Kidney capillary endothelial cell (primary cell): ENCODE results near the gene ZBED1.
"Not testable (repeated sequence)": the region's sequence is repeated elsewhere in the genome, so short reads cannot be mapped to it uniquely, and the experiment has no call there.

ENCODE experiments used
- DNase-seq: peaks from one replicate; pipeline ENCODE4 v3.0.0-alpha.2; 2018; ENCODE audit warnings: low spot score

Gene ZBED1

DNA sequence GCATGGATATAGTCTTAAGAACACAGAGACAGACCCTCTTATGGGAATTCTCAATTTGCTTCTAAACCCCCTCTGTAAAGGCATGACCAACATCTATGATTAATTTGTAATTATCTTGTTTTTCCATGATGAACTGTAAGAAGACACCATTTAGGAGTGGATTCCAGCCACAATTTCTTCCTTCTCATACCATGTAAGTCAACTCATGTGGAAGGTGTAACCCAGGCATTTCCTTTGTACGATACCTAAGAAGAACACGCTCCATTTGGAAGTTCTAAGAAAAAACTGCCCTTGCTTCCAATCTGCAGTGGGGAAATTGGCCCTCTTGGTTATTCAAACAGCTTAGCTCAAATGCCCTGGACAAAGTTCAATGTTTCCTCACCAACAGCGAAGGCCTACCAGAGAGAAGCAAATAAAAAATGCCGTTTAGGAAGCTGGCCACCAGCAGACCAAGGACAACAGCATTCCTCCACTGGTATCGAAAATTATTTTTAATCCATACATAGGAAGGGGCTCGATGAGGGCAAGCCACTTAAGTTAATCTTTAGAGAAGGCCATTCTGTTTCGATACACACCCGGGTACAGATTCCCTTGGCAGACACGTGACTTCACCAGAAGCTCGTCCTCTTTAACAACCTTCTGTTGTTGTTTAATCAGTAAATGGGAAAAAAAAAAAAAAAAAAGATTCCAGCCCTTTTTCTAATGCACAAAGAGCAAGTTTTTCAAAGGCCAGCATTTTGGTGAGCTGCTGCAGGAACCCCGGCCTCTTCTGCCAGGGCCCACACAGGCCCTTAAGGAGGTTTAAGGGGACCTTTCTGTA lies 2.6 kb downstream of the ZBED1 start:
- DNase-seq, result no peak

DNA sequence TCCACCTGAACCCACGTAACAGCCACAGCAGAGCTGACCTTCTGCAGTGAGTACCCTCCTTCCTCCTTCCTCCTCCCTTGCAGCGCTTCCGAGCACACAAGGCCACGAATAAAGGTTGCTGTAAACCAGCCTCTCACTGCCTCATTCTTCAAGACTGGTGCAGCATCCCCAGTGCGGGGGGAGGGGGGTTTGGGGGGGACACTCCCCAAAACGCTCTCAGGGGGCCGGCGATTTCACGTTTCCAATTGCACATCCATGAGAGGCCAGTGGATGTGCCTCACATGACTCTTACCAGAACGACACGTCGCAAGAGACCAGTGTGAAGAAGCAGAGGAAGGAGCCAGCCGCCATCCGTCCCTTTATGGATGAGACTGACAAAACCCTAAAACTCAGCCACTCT lies 5.2 kb downstream of the ZBED1 start:
- no peak for DNase-seq

DNA sequence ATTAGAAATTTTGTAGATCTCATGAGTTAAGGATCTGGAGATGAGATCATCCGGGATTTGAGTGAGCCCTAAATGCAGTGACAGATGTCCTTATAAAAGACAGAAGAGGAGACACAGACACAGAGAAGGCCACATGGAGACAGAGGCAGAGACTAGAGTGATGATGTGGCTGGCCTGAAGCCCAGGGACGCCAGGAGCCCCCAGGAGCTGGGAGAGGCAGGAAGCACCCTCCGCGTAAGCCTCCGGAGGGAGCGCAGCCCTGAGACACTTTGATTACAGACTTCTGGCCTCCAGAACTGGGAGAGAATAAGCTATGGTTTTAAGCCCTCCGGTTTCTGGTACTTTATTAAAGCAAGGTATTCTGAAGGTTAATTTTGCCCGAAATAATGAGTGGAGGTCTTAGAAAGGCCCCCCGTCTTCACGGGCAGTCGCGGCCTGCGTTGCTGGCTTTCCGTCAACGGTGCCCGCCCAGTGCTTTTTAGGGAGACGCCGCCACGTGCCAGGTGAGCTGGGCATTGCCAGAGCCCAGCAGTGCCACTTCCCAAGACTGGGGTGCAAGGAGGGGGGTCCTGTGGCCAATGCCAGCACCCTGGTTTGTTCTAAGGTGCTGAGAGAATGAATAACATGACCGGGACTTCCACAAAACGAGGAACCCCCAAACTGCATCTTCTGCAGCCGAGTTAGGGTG lies 8.1 kb downstream of the ZBED1 start:
- DNase-seq, result no peak

DNA sequence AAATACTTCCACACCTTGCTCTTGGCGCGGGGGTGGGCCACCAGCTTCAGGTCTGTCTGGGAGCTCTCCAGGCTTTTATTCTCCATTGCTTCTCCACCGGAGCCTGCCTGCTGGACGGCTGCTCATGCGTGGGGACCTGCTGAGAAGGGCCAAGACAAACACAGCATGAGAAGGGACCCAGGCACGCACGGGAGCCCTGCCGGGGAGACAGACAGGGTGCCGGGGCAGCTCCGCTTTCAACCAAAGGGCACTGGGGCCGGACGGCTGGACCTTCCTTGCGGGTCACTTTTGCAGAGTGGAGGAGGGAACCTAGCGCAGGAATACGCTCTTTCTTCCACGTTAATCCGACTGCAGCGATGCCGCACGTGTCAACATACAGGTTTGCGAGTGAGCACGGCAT lies 10.1 kb downstream of the ZBED1 start:
- no peak for DNase-seq

DNA sequence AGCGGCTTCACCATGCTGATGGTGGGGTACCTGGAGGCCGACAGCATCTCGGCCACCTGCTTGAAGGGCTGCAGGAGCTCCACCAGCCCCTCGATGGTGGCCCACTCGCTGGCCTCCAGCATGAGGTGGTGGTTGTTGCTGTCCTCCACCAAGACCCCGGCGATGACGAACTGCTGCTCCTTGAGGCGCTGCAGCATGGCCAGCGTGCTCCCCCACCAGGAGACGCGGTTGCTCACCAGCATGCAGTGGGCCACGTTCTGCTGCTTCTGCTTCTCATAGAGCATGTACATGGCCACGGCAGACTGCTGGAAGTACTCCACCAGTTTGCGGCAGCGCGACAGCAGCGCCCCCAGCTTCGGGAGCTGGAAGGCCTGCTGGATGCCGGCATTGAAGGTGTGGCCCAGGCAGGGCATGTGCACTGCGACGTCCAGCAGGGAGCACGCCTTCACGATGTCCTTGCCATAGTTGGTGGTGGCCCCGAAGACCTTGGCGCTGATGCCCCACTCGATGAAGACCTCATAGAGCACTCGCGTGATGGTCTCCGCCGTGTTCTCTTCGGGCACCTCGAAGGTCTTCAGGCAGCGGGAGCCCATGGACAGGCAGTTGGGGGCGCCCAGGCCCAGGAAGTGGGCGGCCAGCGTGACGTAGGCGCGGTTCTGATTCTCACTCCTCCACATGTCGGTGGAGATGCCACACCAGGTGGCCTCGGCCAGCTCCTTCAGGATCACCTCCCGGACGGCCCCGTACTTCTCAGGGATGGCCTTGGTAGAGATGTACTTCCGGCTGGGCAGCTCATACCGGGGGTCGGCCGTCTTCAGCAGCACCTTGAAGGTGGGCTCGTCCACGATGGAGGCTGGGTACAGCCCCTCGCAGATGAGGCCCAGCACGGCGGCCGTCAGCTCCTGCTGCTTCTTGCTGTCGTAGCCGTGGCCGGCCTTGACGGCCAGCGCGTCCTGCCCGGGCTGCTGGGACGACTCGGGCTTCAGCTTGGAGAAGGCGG lies 11.0 kb downstream of the ZBED1 start:
- no peak for DNase-seq

DNA sequence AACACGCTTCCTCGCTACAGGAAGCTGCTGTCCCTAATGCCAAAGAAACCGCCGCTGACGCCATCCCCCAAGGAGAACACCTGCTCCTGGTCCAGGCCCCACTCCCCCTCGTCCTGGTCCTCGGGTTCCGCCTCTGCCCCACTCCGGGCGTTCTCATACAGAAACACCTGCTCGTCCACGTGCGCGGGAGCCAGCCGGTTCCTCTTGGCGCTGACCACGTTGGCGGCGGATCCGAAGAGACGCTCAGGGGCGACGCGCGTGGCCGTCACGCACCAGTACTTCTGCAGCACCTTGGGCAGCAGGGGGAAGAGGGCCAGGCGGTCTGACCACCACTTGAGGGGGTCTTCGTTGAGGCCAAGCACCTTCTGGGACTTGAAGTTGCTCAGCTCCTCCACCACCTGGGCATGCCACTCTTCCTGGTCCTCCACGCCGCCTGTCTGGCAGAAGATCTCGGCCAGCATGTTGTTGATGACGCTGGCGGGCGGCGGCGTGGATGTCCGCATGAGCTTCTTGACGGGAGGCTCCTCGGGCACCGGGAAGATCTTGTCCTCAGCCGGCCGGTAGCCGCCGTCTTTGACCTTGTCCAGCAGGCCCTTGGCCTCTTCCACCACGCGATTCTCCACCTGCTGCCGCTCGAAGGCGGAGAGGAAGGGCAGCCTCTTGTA lies 12.0 kb downstream of the ZBED1 start:
- no peak for DNase-seq

DNA sequence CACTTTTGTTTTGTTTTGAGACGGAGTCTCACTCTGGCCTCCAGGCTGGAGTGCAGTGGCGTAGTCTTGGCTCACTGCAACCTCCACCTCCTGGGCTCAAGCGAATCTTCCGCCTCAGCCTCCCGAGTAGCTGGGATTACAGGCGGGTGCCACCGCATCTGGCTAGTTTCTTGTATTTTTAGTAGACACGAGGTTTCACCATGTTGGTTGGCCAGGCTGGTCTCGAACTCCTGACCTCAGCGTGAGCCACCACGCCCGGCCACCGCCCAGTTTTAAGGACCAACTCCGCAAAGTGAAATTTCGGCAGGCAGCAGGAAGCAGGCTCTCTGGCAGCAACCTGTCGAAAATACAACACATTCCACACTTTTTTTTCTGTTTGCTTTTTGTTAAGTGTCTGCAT lies 13.4 kb downstream of the ZBED1 start:
- no peak for DNase-seq

DNA sequence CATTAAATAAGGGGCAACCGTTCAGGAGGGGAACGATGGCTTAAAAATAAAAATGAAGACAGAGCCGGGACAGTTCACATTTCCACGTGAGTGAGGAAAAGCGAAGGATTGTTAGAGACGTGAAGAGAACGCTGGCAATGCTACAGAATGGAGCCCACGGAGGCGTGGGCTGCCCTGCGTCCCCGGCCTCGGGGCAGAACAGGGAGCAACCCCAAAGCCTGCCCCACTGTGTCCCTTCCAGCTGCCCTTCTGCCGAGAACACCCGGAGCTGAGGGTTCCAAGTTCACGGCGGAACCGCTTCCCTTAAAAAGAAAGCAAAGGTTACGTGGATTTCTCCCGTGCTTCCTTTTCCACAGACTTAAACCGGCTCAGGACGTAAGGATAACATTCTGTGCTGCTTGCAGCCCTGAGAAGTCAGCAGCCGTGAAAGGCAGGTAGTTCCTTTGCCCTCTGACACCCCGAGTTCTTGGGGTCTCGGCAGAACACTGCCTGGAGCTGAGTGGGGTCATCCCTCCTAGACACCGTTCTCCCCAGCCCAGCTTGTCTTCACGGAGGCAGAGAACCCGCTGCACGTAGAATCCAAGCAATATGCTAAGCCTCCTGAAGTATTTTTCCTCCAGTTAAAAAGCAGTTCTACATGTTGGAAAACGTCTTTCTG lies 14.2 kb downstream of the ZBED1 start:
- no peak for DNase-seq

DNA sequence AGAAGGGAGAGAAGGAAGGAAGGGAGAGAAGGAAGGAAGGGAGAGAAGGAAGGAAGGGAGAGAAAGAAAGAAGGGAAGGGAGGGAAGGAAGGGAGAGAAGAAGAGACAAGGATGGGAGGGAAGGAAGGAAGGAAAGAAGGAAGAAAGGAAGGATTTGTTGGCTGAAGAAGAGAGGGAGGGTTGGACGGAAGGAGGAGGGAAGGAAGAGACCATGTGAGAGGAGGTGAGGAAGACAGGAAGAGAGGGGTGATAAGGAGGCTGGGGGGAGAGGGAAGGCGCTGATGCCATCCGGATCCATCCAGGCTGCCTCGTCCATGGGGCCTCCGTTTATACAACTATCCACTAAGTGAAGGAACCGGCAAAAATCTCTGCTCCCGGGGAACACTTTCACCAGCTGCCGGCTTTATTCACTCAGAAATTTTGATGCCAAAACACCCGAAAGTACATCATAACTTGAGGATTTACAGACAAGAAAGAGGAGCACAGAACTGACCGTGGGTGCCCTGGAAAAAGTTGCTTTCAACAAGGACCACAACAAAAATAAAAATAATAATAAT lies 14.9 kb downstream of the ZBED1 start:
- DNase-seq, result no peak

DNA sequence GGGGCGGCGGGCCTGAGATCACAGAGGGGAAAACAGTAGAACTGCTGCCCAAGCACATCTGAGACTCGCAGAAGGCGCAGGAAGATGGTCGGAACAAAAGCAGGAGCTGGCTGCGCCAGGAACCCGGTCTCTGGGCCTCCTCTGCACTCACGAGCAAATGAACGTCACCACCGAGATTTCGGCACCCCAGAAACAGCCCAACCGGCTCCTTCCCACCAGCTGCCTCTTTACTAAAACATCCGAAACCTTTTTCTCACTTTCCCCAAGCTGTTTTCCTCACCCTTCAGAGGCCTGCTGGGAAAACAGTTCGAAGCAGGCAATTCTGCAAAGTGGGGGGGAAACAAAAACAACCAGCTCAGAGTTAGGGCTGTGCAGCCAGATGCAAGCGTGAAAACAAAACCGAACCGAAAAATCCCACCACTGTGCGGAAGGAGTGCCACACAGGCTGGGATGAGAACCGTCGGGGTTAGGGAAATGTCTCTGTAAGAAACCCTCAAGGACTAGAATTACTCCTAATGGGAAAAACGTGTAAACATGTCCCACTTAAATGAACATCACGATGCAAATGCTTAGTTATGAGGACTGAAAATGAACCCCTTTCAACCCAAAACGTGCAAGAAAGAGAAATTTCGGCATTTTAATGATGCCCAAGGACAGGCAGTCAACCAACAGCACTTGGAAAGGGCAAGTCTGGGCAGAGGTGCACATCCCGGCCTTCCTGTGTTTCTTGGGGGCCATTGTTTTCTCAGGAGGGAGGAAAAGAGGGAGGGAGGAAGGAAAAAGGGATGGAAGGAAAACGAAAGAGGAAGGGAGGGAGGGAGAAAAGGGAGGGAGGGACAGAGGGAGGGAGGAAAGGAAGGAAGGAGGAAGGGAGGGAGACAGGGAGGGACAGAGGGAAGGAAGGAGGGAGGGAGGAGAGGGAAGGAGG lies 15.8 kb downstream of the ZBED1 start:
- DNase-seq, result no peak

DNA sequence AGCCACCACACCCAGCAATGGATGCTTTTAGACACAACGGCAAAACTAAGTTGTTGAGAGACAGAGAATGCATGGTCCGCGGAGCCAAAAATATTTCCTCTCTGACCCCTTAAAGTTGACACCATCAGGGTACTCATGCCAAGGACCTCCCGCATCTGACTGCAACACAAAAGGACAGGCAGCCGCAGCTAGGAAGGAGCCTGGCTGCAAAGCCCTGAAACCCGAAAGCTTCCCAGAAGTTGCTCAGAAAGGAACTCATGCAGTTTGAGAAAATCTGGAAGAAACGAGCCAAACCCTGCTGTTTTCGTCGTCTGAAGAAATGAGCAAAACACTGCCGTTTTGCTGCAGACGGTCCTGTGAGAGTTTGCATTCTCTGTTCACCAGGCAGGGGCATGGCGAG lies 16.5 kb downstream of the ZBED1 start:
- DNase-seq, result no peak

DNA sequence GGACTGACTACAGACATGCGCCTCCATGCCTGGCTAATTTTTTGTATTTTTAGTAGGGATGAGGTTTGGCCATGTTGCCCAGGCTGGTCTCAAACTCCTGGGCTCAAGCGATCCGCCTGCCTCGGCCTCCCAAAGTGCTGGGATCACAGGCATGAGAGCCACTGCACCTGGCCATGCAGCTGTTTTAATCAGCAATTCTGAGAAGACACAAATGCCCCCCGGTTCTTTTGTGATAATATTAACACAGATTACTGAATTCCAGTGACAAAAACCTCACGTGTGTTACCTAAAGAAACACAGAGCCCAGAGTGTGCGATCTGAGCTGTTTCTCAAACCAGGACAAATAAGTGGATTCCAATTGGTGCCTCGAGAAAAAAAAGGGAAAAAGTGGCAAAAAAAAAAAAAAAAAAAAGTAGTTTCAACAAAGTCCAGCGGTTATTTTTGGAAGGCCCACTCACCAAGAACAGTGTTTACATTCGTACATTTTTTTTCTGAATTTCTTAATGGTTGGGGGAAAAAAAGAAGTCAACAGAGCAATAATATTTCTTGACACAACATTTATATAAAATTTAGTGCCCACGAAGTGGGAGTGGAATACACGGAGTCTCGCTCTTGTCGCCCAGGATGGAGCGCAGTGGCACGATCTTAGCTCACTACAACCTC lies 17.2 kb downstream of the ZBED1 start:
- no peak for DNase-seq

DNA sequence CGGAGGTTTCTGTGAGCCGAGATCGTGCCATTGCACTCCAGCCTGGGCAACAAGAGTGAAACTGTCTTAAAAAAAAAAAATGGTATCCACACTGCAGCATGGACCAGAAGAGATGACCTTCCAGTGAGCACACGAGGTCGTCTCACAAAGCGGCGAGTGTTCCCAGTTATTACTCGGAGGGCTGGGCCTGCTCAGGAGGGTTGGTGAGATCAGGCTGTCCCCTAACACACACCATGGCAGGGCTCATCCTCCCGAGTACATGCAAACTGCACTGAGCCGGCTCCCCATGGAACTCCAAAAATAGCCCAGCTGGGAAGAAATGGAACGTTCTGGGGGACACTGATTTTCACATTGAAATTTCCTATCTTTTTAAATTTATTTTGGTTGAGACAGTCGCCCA lies 19.2 kb downstream of the ZBED1 start:
- DNase-seq, result not testable (repeated sequence)

DNA sequence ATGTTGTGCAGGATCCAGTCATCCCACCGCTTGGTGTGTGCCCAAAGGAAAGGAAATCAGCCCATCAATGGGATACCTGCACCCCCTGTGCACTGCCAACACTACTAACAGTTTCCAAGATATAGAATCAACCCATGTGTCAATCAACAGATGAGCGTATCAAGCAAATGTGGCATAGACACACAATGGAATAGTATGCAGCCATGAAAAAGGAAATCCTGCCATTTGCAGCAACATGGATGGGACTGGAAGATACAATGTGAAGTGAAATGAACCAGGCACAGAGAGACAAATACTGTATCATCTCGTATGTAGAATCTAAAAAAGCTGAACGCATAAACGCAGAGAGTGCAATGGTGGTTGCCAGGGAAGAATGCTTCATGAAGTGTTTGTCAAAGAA lies 20.8 kb downstream of the ZBED1 start:
- not testable (repeated sequence) for DNase-seq

DNA sequence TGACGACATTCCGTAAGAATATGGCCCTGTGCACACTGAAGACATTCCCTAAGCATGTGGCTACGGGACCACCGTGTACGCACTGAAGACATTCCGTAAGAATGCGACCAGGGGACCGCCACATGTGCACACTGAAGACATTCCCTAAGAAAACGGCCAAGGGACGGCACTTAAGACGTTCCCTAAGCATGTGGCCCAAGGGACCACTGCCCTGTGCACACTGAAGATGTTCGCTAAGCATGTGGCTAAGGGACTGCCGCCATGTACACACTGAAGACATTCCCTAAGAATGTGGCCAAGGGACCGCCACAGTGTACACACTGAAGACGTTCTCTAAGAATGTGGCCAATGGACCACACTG lies 21.4 kb downstream of the ZBED1 start:
- no peak for DNase-seq

DNA sequence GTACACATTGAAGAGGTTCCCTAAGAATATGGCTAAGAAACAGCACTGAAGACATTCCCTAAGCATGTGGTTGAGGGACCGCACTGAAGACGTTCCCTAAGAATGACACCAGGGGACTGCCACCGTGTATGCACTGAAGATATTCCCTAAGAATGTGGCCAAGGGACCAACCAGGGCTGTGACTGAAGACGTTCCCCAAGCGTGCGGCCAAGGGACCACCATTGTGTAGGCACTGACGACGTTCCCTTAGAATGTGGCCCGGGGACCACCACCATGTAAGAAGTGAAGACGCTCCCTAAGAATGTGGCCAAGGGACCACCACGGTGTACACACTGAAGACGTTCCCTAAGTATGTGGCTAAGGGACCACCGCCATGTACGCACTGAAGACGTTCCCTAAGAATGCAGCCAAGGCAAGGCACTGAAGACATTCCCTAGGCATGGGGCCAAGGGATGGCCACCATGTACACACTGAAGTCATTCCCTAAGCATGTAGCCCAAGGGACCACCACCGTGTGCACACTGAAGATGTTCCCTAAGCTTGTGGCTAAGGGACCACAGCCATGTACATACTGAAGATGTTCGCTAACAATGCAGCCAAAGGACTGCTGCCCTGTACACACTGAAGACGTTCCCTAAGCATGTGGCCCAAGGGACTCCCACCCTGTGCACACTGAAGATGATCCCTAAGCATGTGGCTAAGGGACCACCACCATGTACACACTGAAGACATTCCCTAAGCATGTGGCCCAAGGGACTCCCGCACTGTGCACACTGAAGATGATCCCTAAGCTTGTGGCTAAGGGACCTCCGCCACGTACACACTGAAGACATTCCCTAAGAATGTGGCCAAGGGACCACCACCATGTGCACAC lies 22.0 kb downstream of the ZBED1 start:
- DNase-seq, result no peak

DNA sequence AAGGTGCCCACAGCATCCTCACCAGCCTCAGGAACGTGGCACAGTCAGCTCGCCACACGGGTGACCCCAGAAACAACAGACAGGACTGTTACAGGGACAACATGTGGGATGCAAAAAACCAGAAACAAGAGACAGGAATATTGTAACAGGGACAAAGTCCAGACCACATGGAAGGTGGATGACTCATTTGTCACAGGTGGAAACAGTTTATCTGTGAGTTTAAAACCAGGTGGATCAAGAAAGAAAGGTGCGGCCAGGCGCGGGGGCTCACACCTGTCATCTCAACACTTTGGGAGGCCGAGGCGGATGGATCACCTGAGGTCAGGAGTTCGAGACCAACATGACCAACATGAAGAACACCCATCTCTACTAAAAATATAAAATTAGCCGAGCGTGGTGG lies 23.5 kb downstream of the ZBED1 start:
- DNase-seq, result not testable (repeated sequence)

DNA sequence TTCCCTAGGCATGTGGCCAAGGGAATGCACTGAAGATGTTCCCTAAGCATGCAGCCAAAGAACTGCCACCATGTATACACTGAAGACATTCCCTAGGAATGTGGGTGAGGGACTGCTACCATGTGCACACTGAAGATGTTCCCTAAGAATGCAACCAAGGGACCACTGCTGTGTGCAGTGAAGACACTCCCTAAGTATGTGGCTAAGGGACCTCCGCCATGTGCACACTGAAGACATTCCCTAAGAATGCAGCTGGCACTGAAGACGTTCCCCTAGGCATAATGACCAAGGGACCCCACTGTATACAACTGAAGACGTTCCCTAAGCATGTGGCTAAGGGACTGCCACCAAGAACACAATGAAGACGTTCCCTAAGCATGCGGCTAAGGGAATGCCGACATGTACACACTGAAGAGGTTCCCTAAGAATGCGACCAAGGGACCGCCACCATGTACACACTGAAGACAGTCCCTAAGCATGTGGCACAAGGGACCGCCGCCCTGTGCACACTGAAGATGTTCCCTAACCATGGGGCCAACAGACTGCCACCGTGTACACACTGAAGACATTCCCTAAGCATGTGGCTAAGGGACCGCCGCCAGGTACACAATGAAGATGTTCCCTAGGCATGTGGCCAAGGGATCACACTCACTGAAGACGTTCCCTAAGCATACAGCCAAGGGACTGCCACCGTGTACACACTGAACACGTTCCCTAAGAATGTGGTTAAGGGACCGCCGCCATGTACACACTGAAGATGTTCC lies 25.6 kb downstream of the ZBED1 start:
- DNase-seq, result no peak
